GM12801 (cell line): ENCODE measurements around the gene RASGRP1.

Experiments used
- TF ChIP-seq, protein P1 (sequence below): IDR thresholded peaks from one replicate; pipeline ENCODE4 v1.5.1; 2011; ENCODE audit warnings: control low read depth; ENCODE audit not compliant: insufficient read length; ENCODE audit errors: extremely low read depth

Gene RASGRP1

DNA sequence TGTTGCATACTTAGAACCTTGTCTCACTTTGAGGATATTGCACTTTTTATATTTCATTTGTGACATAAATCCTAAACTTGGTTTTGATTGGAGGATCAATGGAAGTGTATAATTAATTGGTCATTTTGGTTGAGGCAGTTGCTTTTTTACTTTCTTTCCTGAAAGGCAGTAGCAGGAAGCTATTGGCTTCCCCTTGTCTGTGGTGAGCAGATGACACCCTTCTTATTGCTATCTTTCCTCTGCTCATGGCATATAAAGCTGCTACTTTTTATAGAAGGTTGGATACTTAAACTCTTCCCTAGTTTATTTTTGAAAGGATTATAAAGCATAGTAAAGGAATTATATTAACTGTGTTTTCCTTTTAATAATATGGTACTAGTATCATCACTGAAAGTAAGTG is 82.0 kb downstream of the RASGRP1 start:
- TF ChIP-seq, protein P1, sequence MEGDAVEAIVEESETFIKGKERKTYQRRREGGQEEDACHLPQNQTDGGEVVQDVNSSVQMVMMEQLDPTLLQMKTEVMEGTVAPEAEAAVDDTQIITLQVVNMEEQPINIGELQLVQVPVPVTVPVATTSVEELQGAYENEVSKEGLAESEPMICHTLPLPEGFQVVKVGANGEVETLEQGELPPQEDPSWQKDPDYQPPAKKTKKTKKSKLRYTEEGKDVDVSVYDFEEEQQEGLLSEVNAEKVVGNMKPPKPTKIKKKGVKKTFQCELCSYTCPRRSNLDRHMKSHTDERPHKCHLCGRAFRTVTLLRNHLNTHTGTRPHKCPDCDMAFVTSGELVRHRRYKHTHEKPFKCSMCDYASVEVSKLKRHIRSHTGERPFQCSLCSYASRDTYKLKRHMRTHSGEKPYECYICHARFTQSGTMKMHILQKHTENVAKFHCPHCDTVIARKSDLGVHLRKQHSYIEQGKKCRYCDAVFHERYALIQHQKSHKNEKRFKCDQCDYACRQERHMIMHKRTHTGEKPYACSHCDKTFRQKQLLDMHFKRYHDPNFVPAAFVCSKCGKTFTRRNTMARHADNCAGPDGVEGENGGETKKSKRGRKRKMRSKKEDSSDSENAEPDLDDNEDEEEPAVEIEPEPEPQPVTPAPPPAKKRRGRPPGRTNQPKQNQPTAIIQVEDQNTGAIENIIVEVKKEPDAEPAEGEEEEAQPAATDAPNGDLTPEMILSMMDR = no peak

DNA sequence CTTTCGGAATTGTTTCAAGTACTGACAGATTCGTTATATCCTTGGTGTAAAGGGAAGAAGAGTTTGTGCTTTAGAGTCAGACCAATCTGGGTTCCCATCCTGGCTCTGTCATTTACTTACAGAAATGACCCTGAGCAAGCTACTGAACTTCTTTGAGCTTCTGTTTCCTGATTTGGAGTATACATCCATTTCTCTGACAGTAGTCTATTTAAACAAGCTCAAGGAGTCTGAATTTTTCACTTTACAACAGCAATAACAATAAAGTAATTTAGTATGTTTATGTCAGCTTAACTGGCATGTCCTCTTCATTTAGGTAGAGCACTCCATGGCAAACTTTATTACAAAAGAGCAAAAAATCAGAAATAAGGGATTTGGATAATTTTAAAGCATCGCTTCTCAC is 82.9 kb downstream of the RASGRP1 start:
- TF ChIP-seq, protein P1 = no peak

DNA sequence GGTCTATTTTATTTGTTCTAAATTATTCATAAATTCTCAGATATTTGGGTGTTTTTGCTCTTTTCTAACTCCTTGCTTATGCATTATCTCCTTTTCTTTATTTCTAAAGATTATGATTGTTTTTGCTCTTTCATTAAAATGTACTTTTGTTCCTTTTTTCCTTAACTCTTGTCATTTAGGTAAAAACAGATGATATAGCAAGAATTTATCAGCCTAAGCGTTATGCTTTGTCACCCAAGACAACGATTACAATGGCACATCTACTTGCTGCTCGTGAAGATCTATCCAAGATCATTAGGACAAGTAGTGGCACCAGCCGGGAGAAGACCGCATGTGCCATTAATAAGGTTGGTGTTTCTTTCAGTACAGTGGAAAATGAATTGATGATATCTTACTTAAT is 83.5 kb downstream of the RASGRP1 start:
- TF ChIP-seq, protein P1 = no peak

DNA sequence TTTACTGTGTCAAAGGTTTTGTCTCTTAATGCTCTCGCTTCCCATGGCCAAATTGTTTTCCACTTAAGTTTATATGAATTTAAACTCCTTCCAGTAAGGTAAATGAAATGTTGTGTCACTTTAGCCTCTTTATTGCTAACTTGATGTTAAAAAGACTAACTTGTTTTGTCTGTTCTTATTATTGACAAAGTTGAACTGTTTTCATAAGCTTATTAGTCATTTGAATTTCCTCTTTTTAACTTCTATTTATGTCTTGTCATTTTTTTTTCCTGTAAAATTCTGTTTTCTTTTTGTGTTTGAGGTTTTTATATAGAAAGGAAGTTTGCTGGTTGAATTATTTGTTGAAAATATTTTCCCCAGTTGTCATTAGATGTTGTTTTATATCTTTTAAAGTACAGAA is 84.9 kb downstream of the RASGRP1 start:
- TF ChIP-seq, protein P1 = no peak

DNA sequence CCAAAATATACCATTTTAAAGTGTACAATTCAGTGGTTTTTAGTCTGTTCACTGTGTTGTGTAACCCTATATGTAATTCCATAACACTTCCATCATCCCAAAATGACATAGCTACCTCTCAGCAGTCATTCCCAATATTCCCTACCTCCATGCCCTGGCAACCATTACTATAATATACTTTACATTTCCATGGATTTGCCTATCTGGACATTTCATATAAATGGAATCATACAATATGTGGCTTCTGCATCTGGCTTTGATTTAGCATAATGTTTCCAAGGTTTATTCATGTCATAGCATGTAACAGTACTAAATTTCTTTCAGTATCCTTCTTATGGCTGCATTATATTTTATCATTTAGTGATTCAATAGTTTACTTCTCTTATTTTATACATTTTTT is 85.3 kb downstream of the RASGRP1 start:
- TF ChIP-seq, protein P1 = no peak

- TF ChIP-seq, protein P1 = no peak
These were observed 87.0 kb downstream of the RASGRP1 start for GRCh38 chr15:38477637-38478036.

DNA sequence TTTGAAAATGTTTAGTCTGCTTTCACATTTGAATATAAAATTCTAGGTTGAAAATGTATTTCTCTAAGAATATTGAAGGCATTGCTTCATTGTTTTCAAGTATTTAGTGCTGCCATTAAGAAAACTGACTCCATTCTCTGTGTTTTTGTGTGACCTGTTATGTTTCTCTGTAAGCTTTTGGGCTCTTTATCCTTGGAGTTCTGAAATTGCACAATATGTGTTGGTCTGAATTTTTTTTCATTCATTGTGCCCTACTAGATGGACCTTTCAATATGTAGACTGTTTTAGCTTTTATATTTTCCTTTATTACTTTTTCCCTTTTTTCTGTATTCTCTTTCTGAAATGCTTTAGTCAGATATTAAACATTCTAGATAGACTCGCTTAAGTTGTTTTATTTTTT is 88.5 kb downstream of the RASGRP1 start:
- TF ChIP-seq, protein P1 = no peak

- TF ChIP-seq, protein P1 = no peak
These were observed 89.3 kb downstream of the RASGRP1 start for GRCh38 chr15:38475361-38475760.
